Breast epithelium (tissue), 4 donors: ENCODE measurements around the gene PSMG3. TPM values are rescaled to one million over a fixed set of nuclear protein-coding genes. Genes with fewer than 3 reads are reported as not detected.

ENCODE experiments used
- DNase-seq, 2 donors: peaks; one replicate each; pipeline ENCODE4 v3.0.0-alpha.2; 2019; ENCODE audit warnings: low spot score in 2 of 2
- H3K27ac ChIP-seq, 2 donors: fragments of 200-600 bp; sonication (generic) in 1 of 2; one replicate each; pipeline ENCODE4 v1.5.1; 2016 to 2019; ENCODE audit warnings: mild to moderate bottlenecking in 1 of 2
- H3K27me3 ChIP-seq, 2 donors: fragments of 200-600 bp; sonication (generic) in 1 of 2; one replicate each; pipeline versions ENCODE4 v1.5.1 to v1.6.0; 2017 to 2019; ENCODE audit warnings: control low read depth in 1 of 2, mild to moderate bottlenecking in 1 of 2
- H3K36me3 ChIP-seq: fragments of 200-600 bp; one replicate; pipeline ENCODE4 v1.5.1; 2019
- H3K4me1 ChIP-seq, 2 donors: fragments of 200-600 bp; sonication (generic); one replicate each; pipeline ENCODE4 v1.5.1; 2016 to 2019; ENCODE audit warnings: control low read depth in 1 of 2
- H3K4me3 ChIP-seq, 3 donors: fragments of 200-600 bp; sonication (generic); 1 replicate in 2 of 3; 2 replicates in 1 of 3; pipeline ENCODE4 v1.5.1; 2016 to 2019; ENCODE audit warnings: mild to moderate bottlenecking in 3 of 3, moderate library complexity in 2 of 3
- H3K9me3 ChIP-seq, 2 donors: fragments of 200-600 bp; sonication (generic) in 1 of 2; one replicate each; pipeline ENCODE4 v1.5.1; 2016 to 2019; ENCODE audit warnings: control low read depth in 1 of 2
- POLR2A ChIP-seq: fragments of 450-650 bp; IDR thresholded peaks from one replicate; pipeline ENCODE4 v1.6.1; 2016; ENCODE audit warnings: antibody characterized with exemption, mild to moderate bottlenecking, moderate library complexity
- POLR2AphosphoS5 ChIP-seq, 3 donors: sonication (generic); formaldehyde crosslinking; IDR thresholded peaks; one replicate each; pipeline ENCODE4 v1.6.1; 2017; ENCODE audit warnings: antibody characterized with exemption in 3 of 3
- intact Hi-C: fragments of 100-400 bp; cut with DNase I; formaldehyde crosslinking; loops from one replicate; pipeline ENCODE4 v1.15.1; 2023; ENCODE audit warnings: low total_unique reads
- total RNA-seq, 3 donors: library from RNA; depleted of rRNA; stranded (reverse); fragments of >200 nt; gene quantifications; one replicate each; pipeline ENCODE4 v1.1.0, GENCODE V29; 2016
- TF ChIP-seq, protein P1 (sequence below), 3 donors: fragments of 450-650 bp; IDR thresholded peaks; one replicate each; pipeline ENCODE4 v1.5.1; 2016 to 2017; ENCODE audit warnings: antibody characterized with exemption in 3 of 3, mild to moderate bottlenecking in 3 of 3, moderate library complexity in 3 of 3

The PSMG3 gene
- total RNA-seq, 3 donors from 2014 or later = 32.6 to 52.8 (median 45.4) TPM

DNA sequence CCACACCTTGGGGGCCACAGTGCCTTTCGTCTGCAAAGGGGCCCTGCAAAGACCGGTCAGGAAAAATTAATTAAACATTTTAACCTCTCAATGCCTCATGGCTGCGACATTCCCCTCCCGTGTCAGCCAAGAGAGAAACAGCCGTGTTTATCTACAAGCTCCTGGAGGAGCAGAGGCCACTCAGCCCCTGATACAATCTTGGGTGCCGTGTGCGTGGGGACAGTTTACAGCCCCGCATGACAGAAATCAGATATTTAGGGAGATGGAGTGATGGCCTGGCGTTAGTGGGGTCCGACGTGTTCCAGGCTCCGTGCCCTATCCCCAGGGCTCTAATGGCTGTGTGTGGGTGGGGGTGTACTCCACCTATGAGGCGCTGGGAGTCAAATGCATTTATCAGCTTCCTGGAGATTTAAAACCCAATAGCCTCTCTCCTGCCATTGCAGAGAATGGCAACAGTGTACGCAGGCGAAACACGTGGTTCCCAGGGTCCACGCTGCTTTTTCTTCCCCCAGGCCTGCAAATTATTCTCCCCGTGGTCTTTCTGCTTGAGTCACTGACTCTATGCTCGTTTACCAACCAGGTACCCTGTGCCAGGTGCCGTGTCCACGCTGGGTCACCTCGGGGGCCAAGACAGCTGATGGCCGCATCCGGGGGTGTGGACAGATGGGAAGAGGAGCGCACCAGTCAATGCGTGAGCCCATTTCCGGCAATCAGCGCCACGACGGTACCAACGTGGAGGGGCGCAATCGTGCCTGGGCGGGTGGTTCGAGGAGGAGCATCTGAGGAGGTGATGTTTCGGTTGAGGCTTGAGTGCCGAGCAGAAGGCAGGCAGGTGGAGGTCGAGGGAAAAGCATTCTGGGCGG, 26.6 kb upstream of the PSMG3 start:
- intact Hi-C loops = no loop called here
- Histone ChIP-seq H3K27ac (no peak overlapping the region), H3K36me3 (no peaks in the 10 kb centered on the region), H3K4me1 (no peaks in the 10 kb centered on the region), H3K9me3 (no peaks in the 10 kb centered on the region), H3K4me3 (no peak overlapping the region), H3K27me3 (peaks cover 8 to 56% of the 10 kb centered on the region in 2 donors)
- no peak for DNase-seq
- no peak for TF ChIP-seq POLR2A
- TF ChIP-seq, protein P1, sequence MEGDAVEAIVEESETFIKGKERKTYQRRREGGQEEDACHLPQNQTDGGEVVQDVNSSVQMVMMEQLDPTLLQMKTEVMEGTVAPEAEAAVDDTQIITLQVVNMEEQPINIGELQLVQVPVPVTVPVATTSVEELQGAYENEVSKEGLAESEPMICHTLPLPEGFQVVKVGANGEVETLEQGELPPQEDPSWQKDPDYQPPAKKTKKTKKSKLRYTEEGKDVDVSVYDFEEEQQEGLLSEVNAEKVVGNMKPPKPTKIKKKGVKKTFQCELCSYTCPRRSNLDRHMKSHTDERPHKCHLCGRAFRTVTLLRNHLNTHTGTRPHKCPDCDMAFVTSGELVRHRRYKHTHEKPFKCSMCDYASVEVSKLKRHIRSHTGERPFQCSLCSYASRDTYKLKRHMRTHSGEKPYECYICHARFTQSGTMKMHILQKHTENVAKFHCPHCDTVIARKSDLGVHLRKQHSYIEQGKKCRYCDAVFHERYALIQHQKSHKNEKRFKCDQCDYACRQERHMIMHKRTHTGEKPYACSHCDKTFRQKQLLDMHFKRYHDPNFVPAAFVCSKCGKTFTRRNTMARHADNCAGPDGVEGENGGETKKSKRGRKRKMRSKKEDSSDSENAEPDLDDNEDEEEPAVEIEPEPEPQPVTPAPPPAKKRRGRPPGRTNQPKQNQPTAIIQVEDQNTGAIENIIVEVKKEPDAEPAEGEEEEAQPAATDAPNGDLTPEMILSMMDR (IDR thresholded peaks at IDR 0.05) = no peak
- no peak for TF ChIP-seq POLR2AphosphoS5 (IDR thresholded peaks at IDR 0.05)

DNA sequence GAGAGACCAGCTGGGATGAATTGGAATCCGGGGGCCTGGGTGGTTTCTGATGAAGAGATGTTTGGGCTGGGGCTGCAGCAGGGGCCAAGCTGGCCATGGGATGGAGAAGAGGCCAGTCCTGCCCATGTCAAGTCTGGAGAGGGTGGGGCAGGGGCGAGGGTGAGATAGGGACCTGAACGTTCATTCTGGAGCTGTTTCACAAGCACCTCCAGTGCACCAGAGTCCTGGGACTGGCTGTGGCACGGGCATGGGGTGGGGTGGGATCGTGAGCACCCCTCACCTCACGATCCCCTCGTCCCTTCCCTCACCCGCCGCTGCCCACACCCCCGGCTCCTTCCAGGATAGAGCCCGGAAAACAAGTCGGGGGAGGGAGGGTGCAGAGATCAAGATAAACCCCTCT, 25.8 kb upstream of the PSMG3 start:
- no peaks in the 10 kb centered on the region for H3K4me1 ChIP-seq
- H3K27me3 ChIP-seq = peaks cover 8 to 64% of the 10 kb centered on the region in 2 donors
- TF ChIP-seq POLR2AphosphoS5 (IDR thresholded peaks at IDR 0.05) (no peak), POLR2A (no peak)
- TF ChIP-seq, protein P1 (IDR thresholded peaks at IDR 0.05) = no peak
- no peaks in the 10 kb centered on the region for H3K9me3 ChIP-seq
- no peaks in the 10 kb centered on the region for H3K36me3 ChIP-seq
- H3K4me3 ChIP-seq = no peak overlapping the region
- intact Hi-C loops = no loop called here
- no peak for DNase-seq
- no peak overlapping the region for H3K27ac ChIP-seq

DNA sequence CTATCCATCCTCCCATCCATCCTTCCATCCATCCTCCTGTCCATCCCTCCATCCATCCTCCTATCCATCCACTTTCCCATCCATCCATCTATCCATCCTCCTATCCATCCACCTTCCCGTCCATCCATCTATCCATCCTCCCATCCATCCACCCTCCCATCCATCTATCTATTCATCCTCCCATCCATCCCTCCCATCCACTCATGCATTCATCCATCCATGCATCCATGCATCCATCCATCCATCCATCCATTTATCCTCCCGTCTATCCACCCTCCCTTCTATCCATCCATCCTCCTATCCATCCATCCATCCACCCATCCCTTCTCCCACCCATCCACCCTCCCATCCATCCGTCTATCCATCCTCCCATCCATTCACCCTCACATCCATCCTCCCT, 25.2 kb upstream of the PSMG3 start:
- Histone ChIP-seq H3K27ac (no peak overlapping the region), H3K4me3 (no peak overlapping the region), H3K4me1 (no peaks in the 10 kb centered on the region), H3K27me3 (peaks cover 8 to 70% of the 10 kb centered on the region in 2 donors), H3K36me3 (no peaks in the 10 kb centered on the region), H3K9me3 (no peaks in the 10 kb centered on the region)
- no peak for DNase-seq
- TF ChIP-seq, protein P1 (IDR thresholded peaks at IDR 0.05) = no peak
- TF ChIP-seq POLR2A = no peak
- TF ChIP-seq POLR2AphosphoS5 (IDR thresholded peaks at IDR 0.05) = no peak
- intact Hi-C loops = no loop called here

DNA sequence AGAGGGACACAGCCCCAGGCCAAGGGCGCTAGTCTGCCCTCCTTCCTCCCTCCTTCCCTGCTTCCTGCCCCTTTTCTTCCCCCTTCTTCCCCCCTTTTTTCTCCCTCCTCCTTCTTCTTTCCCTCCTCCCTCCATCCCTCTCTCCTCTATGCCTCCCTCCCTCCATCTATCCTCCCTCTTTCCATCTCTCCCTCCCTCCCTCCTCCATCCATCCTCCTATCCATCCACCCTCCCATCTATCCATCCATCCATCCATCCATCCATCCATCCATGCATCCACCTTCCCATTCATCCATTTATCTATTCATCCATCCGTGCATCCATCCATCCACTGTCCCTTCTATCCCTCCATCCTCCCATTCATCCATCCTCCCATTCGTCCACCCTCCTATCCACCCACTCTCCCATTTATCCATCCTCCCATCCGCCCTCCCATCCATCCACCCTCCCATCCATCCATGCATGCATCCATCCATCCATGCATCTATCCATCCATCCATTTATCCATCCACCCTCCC, 24.1 kb upstream of the PSMG3 start:
- H3K36me3 ChIP-seq = no peaks in the 10 kb centered on the region
- TF ChIP-seq POLR2AphosphoS5 (IDR thresholded peaks at IDR 0.05) (no peak), POLR2A (no peak)
- TF ChIP-seq, protein P1 (IDR thresholded peaks at IDR 0.05) = no peak
- no peak overlapping the region for H3K27ac ChIP-seq
- no peak for DNase-seq
- H3K4me3 ChIP-seq = no peak overlapping the region
- H3K9me3 ChIP-seq = peaks cover 3 to 6% of the 10 kb centered on the region in 2 donors
- peaks cover 8 to 71% of the 10 kb centered on the region in 2 donors for H3K27me3 ChIP-seq
- intact Hi-C loops = no loop called here
- no peaks in the 10 kb centered on the region for H3K4me1 ChIP-seq
